Osteocyte (in vitro differentiated cells): ENCODE measurements around the gene SESTD1. TPM values are rescaled to one million over a fixed set of nuclear protein-coding genes. Genes with fewer than 3 reads are reported as not detected.

Experiments used
- DNase-seq: peaks from one replicate; pipeline ENCODE4 v3.0.0; 2021; ENCODE audit warnings: mixed read lengths; ENCODE audit not compliant: unreplicated experiment; ENCODE audit errors: extremely low spot score
- H3K27ac Mint-ChIP-seq: one replicate; pipeline ENCODE4 v1.8.0; 2021; ENCODE audit warnings: mild to moderate bottlenecking, mixed read lengths; ENCODE audit not compliant: unreplicated experiment
- H3K27me3 Mint-ChIP-seq: one replicate; pipeline ENCODE4 v1.8.0; 2021; ENCODE audit warnings: mixed read lengths; ENCODE audit not compliant: unreplicated experiment
- H3K36me3 Mint-ChIP-seq: one replicate; pipeline ENCODE4 v1.8.0; 2021; ENCODE audit warnings: mixed read lengths; ENCODE audit not compliant: unreplicated experiment
- H3K4me1 Mint-ChIP-seq: one replicate; pipeline ENCODE4 v1.8.0; 2021; ENCODE audit warnings: mixed read lengths; ENCODE audit not compliant: unreplicated experiment
- H3K4me3 Mint-ChIP-seq: one replicate; pipeline ENCODE4 v1.8.0; 2021; ENCODE audit warnings: mild to moderate bottlenecking, moderate library complexity, mixed read lengths; ENCODE audit not compliant: unreplicated experiment
- H3K9me3 Mint-ChIP-seq: one replicate; pipeline ENCODE4 v1.8.0; 2021; ENCODE audit warnings: mixed read lengths; ENCODE audit not compliant: unreplicated experiment
- CTCF ChIP-seq: fragments of 200-600 bp; sonication (generic); IDR thresholded peaks from 2 replicates; pipeline ENCODE4 v1.5.0; 2021; ENCODE audit warnings: antibody characterized with exemption, mild to moderate bottlenecking, moderate library complexity
- total RNA-seq: library from RNA; stranded (reverse); gene quantifications from 2 replicates; pipeline ENCODE4 v1.2.1, GENCODE V29; 2021

Gene SESTD1
- total RNA-seq, 1 donor from 2014 or later = 99.1 TPM

DNA sequence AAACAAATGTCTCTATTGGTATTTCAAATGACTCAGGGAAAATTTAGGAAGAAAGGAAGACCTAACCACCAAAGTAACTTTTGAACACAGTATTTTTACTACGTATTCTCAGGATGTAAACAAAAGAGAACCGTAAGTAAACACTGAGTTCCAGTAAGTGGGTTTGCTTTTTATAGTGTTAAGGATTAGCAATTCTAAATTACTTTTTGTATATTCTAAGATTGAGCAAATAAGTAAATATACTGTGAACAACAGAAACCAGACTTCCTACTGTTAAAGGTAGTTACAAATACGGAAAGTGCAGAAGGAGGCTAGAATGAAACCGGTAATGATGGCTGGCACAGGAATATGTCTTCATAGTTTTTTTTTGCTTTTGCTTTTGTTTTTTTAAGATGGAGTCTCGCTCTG is 31.5 kb downstream of the SESTD1 start:
- H3K27me3 Mint-ChIP-seq = no peaks in the 10 kb centered on the region
- peaks cover 40% of the 10 kb centered on the region for H3K4me1 Mint-ChIP-seq
- H3K36me3 Mint-ChIP-seq = peaks cover 7% of the 10 kb centered on the region
- H3K9me3 Mint-ChIP-seq = no peaks in the 10 kb centered on the region
- DNase-seq = no peak
- H3K4me3 Mint-ChIP-seq = no peak overlapping the region
- H3K27ac Mint-ChIP-seq = no peak overlapping the region
- TF ChIP-seq CTCF = no peak

- no peaks in the 10 kb centered on the region for H3K27me3 Mint-ChIP-seq
- no peaks in the 10 kb centered on the region for H3K9me3 Mint-ChIP-seq
- peaks cover 25% of the 10 kb centered on the region for H3K4me1 Mint-ChIP-seq
- DNase-seq = no peak
- no peak overlapping the region for H3K27ac Mint-ChIP-seq
- H3K36me3 Mint-ChIP-seq = peaks cover 5% of the 10 kb centered on the region
- H3K4me3 Mint-ChIP-seq = no peak overlapping the region
- TF ChIP-seq CTCF = no peak
Observed at GRCh38 chr2:179226961-179227259, 37.7 kb downstream of the SESTD1 start.

DNA sequence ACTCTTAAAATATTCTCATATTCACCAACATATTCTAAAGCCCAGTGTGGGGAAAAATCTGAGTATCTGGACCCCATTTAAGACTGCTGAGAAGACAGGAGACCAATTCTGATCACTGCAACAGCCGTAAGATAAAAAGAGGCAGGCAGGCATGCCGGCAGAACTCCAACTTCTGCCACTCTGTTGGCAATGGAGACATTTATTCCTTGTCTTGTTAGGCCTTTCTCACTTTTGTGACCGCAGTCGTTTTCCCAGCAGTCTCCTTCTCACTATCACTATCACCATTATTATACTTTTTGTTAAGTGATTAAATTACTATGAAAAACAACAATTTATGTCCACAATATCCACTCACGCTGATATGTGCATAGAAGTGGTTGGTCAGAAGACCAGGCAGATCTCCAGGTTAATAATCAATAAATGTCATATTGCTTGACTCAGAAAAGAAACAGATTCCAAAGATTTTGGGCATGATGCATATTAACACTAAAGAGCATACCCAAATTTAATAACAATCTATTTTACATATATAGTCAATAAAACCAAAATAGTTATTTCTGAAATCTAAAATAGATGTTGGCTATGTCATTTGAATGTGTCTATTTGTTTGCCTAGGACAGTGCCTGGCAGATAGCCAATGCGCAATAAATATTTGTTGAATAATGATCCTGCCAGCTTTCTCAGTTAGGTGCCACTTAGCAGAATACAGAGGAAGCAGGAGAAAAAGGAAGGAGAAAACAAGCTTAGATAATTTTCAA is 38.2 kb downstream of the SESTD1 start:
- Mint-ChIP-seq H3K36me3 (peaks cover 5% of the 10 kb centered on the region), H3K4me3 (no peak overlapping the region), H3K27me3 (no peaks in the 10 kb centered on the region), H3K4me1 (peaks cover 26% of the 10 kb centered on the region), H3K9me3 (no peaks in the 10 kb centered on the region), H3K27ac (no peak overlapping the region)
- TF ChIP-seq CTCF = no peak
- no peak for DNase-seq

DNA sequence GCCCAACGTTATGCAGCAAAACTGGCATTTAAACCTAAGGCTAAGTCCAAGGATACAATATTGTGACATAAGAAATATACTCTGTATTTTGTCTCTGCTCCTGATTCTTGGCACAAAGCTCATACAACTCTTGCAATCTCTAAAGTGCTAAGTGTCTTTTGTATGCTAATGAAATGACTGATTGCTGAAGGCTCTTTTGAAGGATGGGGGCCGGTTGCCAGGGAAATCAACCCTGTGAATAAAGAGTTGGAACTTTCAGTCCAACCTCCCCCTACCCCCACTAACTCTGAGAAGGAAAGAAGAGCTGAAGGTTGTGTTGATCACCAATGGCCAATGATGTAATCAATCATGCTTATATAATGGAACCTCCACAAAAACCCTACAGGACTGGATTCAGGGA is 40.3 kb downstream of the SESTD1 start:
- no peak overlapping the region for H3K4me3 Mint-ChIP-seq
- H3K27me3 Mint-ChIP-seq = no peaks in the 10 kb centered on the region
- no peak for TF ChIP-seq CTCF
- H3K36me3 Mint-ChIP-seq = peaks cover 5% of the 10 kb centered on the region
- H3K4me1 Mint-ChIP-seq = peaks cover 17% of the 10 kb centered on the region
- DNase-seq = no peak
- H3K9me3 Mint-ChIP-seq = no peaks in the 10 kb centered on the region
- no peak overlapping the region for H3K27ac Mint-ChIP-seq

GRCh38 chr2:179222076-179222475 is 42.6 kb downstream of the SESTD1 start:
- no peak overlapping the region for H3K4me3 Mint-ChIP-seq
- H3K9me3 Mint-ChIP-seq = no peaks in the 10 kb centered on the region
- no peak for TF ChIP-seq CTCF
- no peaks in the 10 kb centered on the region for H3K27me3 Mint-ChIP-seq
- H3K36me3 Mint-ChIP-seq = no peaks in the 10 kb centered on the region
- H3K27ac Mint-ChIP-seq = no peak overlapping the region
- DNase-seq = no peak
- H3K4me1 Mint-ChIP-seq = peaks cover 19% of the 10 kb centered on the region
